Measurements from ENCODE around the gene HMX2.

- TF ChIP-seq POLR2AphosphoS5 (IDR thresholded peaks at IDR 0.05; ENCODE audit: low read depth, low read length) (no peak), KDM4A (IDR thresholded peaks at IDR 0.05; ENCODE audit: low read depth, low read length, severe bottlenecking) (no peak), HDAC6 (IDR thresholded peaks at IDR 0.05; ENCODE audit: low read depth, low read length) (no peak), CEBPB (IDR thresholded peaks at IDR 0.05; ENCODE audit: low read depth, low read length) (no peak), CTCF (IDR thresholded peaks at IDR 0.05; ENCODE audit: control extremely low read depth in 1 of 3, insufficient read depth in 1 of 3, low read depth in 1 of 3, low read length in 3 of 3) (no peak), TCF12 (IDR thresholded peaks at IDR 0.05; ENCODE audit: low read depth, low read length) (no peak), HDAC2 (IDR thresholded peaks at IDR 0.05; ENCODE audit: borderline replicate concordance in 1 of 2, low read depth in 2 of 2, low read length in 2 of 2) (no peak), TEAD4 (IDR thresholded peaks at IDR 0.05; ENCODE audit: low read depth, low read length) (no peak), POLR2A (IDR thresholded peaks at IDR 0.05; ENCODE audit: control extremely low read depth in 1 of 2, low read depth in 2 of 2, low read length in 2 of 2) (no peak)
- TF ChIP-seq, protein P1, sequence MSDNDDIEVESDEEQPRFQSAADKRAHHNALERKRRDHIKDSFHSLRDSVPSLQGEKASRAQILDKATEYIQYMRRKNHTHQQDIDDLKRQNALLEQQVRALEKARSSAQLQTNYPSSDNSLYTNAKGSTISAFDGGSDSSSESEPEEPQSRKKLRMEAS (IDR thresholded peaks at IDR 0.05) = no peak
These were observed 44.0 kb downstream of the HMX2 start for GRCh38 chr10:123191886-123192285.
